HG02973 (cell line): ENCODE measurements around the gene RALGPS2.
"Not testable (repeated sequence)": the region's sequence is repeated elsewhere in the genome, so short reads cannot be mapped to it uniquely, and the experiment has no call there.

Experiments used
- ATAC-seq: cut with Tn5 transposase; IDR thresholded peaks from one replicate; pipeline ENCODE4 v1.9.1; 2021; ENCODE audit warnings: moderate library complexity; ENCODE audit not compliant: unreplicated experiment

The RALGPS2 gene

GRCh38 chr1:178776553-178776952 lies 51.5 kb downstream of the RALGPS2 start:
- ATAC-seq: no peak

GRCh38 chr1:178781533-178782330 lies 56.7 kb downstream of the RALGPS2 start:
- no peak for ATAC-seq

- no peak for ATAC-seq
Measured at GRCh38 chr1:178784131-178784536, 59.1 kb downstream of the RALGPS2 start.

- no peak for ATAC-seq
Measured at GRCh38 chr1:178792394-178792793, 67.3 kb downstream of the RALGPS2 start.

GRCh38 chr1:178796013-178796412 lies 71.0 kb downstream of the RALGPS2 start:
- ATAC-seq: no peak

- ATAC-seq: no peak
Measured at GRCh38 chr1:178797590-178797989, 72.5 kb downstream of the RALGPS2 start.

GRCh38 chr1:178798232-178798861 lies 73.3 kb downstream of the RALGPS2 start:
- no peak for ATAC-seq

- no peak for ATAC-seq
Measured at GRCh38 chr1:178802873-178803272, 77.8 kb downstream of the RALGPS2 start.

GRCh38 chr1:178806665-178807300 lies 81.7 kb downstream of the RALGPS2 start:
- ATAC-seq: no peak

- ATAC-seq: no peak
Measured at GRCh38 chr1:178808529-178808928, 83.5 kb downstream of the RALGPS2 start.

GRCh38 chr1:178810585-178810984 lies 85.5 kb downstream of the RALGPS2 start:
- no peak for ATAC-seq

- no peak for ATAC-seq
Measured at GRCh38 chr1:178818416-178818815, 93.4 kb downstream of the RALGPS2 start.

- ATAC-seq: no peak
Measured at GRCh38 chr1:178819123-178819522, 94.1 kb downstream of the RALGPS2 start.

- no peak for ATAC-seq
Measured at GRCh38 chr1:178821134-178821866, 96.3 kb downstream of the RALGPS2 start.

GRCh38 chr1:178825167-178825566 lies 100.1 kb downstream of the RALGPS2 start:
- ATAC-seq: no peak

- ATAC-seq: no peak
Measured at GRCh38 chr1:178844436-178844835, 119.4 kb downstream of the RALGPS2 start.

GRCh38 chr1:178846306-178846705 lies 121.3 kb downstream of the RALGPS2 start:
- ATAC-seq: no peak

- no peak for ATAC-seq
Measured at GRCh38 chr1:178847396-178847849, 122.4 kb downstream of the RALGPS2 start.

- ATAC-seq: not testable (repeated sequence)
Measured at GRCh38 chr1:178847919-178848318, 122.9 kb downstream of the RALGPS2 start.

GRCh38 chr1:178849918-178850317 lies 124.9 kb downstream of the RALGPS2 start:
- no peak for ATAC-seq

GRCh38 chr1:178857126-178857525 lies 132.1 kb downstream of the RALGPS2 start:
- ATAC-seq: no peak
